Measurements from ENCODE around the gene MYO5B.

The MYO5B gene

GRCh38 chr18:49971462-49971861 is 223.5 kb downstream of the MYO5B start:
- H3K9me3 ChIP-seq: no peaks in the 10 kb centered on the region
- H3K4me2 ChIP-seq: no peak overlapping the region
- no peaks in the 10 kb centered on the region for H3K27me3 ChIP-seq
- H3K4me1 ChIP-seq: peaks cover 12% of the 10 kb centered on the region
- no peaks in the 10 kb centered on the region for H4K20me1 ChIP-seq
- H3K4me3 ChIP-seq: no peak overlapping the region
- H3K27ac ChIP-seq: no peak overlapping the region
- no peak for TF ChIP-seq Cebpa-rat (IDR thresholded peaks at IDR 0.05)
- no peaks in the 10 kb centered on the region for H3K36me3 ChIP-seq
- no peak overlapping the region for H3K9ac ChIP-seq

DNA sequence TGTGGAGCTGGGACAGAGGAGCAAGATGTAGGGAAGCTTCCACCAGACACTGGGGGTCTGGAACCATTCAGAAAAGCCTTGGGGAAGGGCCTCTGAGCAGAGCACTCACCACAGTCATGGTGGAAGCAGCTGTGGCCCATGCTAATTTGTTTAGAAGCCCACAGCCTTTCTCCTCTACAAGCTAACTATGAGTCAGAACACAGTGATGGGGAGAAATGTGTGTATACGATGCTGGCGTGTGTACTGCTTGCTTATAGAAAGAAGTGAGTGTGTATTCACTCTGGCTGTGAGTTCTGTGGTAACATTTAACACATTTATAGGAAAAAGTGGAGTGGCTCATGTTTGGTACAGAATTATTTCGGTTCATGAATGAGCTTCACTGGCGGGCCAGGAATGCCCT is 224.6 kb downstream of the MYO5B start:
- H3K4me3 ChIP-seq: no peak overlapping the region
- H3K27me3 ChIP-seq: no peaks in the 10 kb centered on the region
- no peaks in the 10 kb centered on the region for H4K20me1 ChIP-seq
- H3K4me2 ChIP-seq: no peak overlapping the region
- H3K9me3 ChIP-seq: no peaks in the 10 kb centered on the region
- H3K4me1 ChIP-seq: peaks cover 19% of the 10 kb centered on the region
- no peak overlapping the region for H3K9ac ChIP-seq
- TF ChIP-seq Cebpa-rat (IDR thresholded peaks at IDR 0.05): no peak
- H3K27ac ChIP-seq: no peak overlapping the region
- H3K36me3 ChIP-seq: no peaks in the 10 kb centered on the region

DNA sequence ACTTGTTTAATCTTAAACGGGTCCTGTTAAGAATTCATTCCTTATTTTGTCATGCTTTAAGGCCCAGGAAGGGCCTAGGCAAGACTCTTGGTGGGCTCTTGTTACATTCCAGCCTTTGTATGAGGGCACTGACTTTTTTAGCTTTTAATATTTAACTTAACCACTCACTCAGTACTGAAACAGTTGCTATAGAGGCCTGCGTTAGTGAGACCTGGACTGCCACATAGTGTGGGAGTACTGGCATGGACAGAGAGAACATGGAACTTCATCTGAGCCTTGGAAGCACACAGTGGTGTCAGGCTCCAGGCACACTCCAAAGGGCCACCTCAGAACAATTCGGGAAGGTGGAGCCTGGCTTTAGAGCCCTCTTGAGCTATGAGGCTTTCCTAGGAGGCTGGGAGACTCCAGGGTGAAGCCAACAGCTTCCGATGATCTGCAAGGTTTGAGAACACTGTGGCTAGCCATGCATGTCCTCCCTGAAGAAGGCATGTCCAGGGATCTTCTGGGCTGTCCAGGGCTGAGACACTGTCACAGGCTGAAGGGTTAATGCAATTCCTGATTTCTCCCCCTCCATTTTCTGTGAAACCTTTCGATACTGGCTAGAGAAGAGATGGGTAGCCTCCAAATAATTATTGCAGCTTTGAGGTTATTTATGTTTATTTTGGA is 226.2 kb downstream of the MYO5B start:
- H3K4me3 ChIP-seq: no peak overlapping the region
- no peak overlapping the region for H3K27ac ChIP-seq
- H3K4me1 ChIP-seq: peaks cover 19% of the 10 kb centered on the region
- H3K9ac ChIP-seq: no peak overlapping the region
- H3K9me3 ChIP-seq: no peaks in the 10 kb centered on the region
- no peak overlapping the region for H3K4me2 ChIP-seq
- H3K36me3 ChIP-seq: no peaks in the 10 kb centered on the region
- H4K20me1 ChIP-seq: no peaks in the 10 kb centered on the region
- TF ChIP-seq Cebpa-rat (IDR thresholded peaks at IDR 0.05): no peak
- no peaks in the 10 kb centered on the region for H3K27me3 ChIP-seq

DNA sequence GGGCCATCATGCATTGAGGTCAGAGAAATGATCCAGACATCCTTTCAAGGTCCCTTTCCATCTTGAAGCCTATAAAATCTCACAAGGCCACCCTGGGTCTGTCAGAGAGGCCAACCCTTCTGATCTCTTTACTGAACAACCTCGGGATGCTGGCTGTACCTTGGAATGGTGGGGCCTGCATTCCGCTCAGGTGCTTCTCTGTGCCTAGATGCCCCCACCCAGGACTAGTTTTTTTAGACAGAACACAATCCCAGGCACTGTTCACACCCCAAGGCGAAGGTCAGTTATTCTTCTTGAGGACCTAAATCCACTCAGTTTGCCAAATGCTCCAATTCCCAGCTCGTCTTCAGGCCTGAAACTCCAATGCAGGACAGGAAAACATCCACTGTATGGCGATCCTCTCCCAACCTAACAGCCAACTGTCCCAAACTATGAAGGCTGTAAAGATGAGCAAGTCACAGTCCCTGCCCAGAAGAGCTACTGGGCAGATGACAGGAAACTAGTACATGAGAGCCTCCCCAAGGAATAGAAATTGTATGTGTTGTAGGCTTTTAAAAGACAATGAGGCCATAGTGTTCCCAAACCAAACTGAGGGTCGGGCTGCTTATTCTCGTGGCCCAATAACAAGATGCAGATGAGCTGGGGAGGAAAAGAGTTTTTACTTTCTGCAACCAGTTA is 227.2 kb downstream of the MYO5B start:
- Histone ChIP-seq H3K4me2 (peak overlapping the region; percentile 48), H3K9ac (no peak overlapping the region), H3K27me3 (no peaks in the 10 kb centered on the region), H3K4me1 (peaks cover 19% of the 10 kb centered on the region), H3K9me3 (no peaks in the 10 kb centered on the region), H3K27ac (no peak overlapping the region), H3K4me3 (no peak overlapping the region), H3K36me3 (no peaks in the 10 kb centered on the region), H4K20me1 (no peaks in the 10 kb centered on the region)
- no peak for TF ChIP-seq Cebpa-rat (IDR thresholded peaks at IDR 0.05)

DNA sequence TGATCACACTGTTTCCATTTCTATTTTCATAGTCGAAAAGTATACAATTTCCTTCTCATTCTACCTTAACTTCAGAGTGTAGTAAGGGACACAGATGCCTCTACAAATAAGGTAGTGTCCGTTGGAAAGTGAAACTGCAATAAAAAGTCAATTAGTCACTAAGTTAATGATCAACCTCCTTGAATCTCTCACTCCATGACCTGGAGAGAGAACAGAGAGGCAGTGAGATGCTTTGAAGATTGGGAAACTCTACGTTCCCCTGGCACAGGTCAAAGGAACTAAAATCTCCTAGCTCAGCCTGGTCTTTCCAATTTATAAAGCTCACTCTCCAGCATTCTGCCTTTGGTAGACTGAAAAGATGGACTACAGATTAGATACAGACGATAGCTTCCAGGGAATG is 227.8 kb downstream of the MYO5B start:
- Histone ChIP-seq H3K27me3 (no peaks in the 10 kb centered on the region), H3K4me3 (no peak overlapping the region), H3K4me2 (no peak overlapping the region), H3K9ac (no peak overlapping the region), H3K27ac (no peak overlapping the region), H4K20me1 (no peaks in the 10 kb centered on the region), H3K9me3 (no peaks in the 10 kb centered on the region), H3K36me3 (no peaks in the 10 kb centered on the region), H3K4me1 (peaks cover 19% of the 10 kb centered on the region)
- no peak for TF ChIP-seq Cebpa-rat (IDR thresholded peaks at IDR 0.05)

DNA sequence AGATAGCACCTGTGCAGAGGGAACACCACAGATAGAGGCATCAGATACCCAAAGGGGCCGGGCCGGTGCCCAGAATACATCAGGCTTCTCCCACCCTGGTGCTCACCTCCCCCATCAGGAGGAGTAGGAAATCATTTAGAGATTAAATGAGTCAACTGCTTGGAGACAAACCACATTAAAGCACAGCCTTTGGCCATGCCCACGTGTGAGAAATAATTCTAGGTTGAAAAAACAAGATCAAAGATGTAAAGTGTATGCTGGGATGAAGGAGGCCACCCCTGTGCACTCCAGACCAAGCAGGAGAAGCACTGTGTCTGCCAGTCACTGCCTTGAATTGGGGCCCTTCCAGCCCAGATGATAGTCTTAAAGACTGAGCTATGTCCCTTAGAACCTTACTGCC is 228.9 kb downstream of the MYO5B start:
- Histone ChIP-seq H3K9me3 (no peaks in the 10 kb centered on the region), H4K20me1 (no peaks in the 10 kb centered on the region), H3K27ac (no peak overlapping the region), H3K4me1 (peaks cover 19% of the 10 kb centered on the region), H3K9ac (no peak overlapping the region), H3K4me3 (no peak overlapping the region), H3K4me2 (peak overlapping the region; percentile 41), H3K27me3 (no peaks in the 10 kb centered on the region), H3K36me3 (no peaks in the 10 kb centered on the region)
- no peak for TF ChIP-seq Cebpa-rat (IDR thresholded peaks at IDR 0.05)

DNA sequence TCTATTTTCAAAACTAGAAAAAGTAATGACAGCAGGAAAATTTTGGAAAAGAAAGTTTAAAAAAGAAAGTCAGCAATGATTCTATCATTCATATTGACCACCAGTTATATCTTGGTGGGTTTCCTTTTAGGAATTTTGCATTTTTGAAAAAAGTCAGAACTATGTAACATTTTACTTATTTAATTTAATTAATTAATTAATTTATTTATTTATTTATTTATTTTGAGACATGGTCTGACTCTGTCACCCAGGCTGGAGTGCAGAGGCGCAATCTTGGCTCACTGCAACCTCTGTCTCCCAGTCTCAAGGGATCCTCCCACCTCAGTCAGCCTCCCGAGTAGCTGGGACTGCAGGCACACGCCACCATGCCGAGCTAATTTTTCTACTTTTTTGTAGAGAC is 231.7 kb downstream of the MYO5B start:
- Histone ChIP-seq H3K36me3 (no peaks in the 10 kb centered on the region), H3K27ac (no peak overlapping the region)

GRCh38 chr18:49961271-49961670 is 233.7 kb downstream of the MYO5B start:
- Histone ChIP-seq H3K4me3 (no peak overlapping the region), H3K9me3 (no peaks in the 10 kb centered on the region), H3K4me1 (peaks cover 26% of the 10 kb centered on the region), H3K27me3 (no peaks in the 10 kb centered on the region), H4K20me1 (no peaks in the 10 kb centered on the region), H3K9ac (no peak overlapping the region), H3K36me3 (no peaks in the 10 kb centered on the region), H3K4me2 (no peak overlapping the region), H3K27ac (no peak overlapping the region)
- TF ChIP-seq Cebpa-rat (IDR thresholded peaks at IDR 0.05): no peak

More for the DNA sequence above, 231.7 kb downstream of the MYO5B start:
- Histone ChIP-seq H3K4me3 (no peak overlapping the region), H3K9me3 (no peaks in the 10 kb centered on the region), H3K4me2 (no peak overlapping the region), H3K4me1 (peaks cover 34% of the 10 kb centered on the region), H3K9ac (no peak overlapping the region), H4K20me1 (no peaks in the 10 kb centered on the region), H3K27me3 (no peaks in the 10 kb centered on the region)
- TF ChIP-seq Cebpa-rat (IDR thresholded peaks at IDR 0.05): no peak

DNA sequence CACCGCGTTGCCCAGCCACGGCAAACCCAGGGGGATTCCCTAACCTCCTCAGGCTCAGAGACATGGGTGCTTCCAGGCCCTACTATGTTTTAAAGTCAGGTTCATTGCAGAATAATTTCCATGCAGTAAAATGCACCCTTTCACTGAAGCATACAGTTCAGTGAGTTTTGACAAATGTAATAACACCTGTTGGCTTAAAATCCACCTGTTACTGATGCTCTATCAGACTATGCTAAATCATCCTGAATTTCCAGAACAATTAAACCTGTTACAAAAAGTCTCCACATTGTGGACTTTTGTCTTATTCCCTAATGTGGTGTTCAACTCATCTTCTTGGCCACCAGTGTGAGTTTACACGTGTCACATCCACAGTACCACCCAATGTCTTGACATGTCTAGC is 234.6 kb downstream of the MYO5B start:
- TF ChIP-seq Cebpa-rat (IDR thresholded peaks at IDR 0.05): no peak
- H3K4me2 ChIP-seq: no peak overlapping the region
- H3K9me3 ChIP-seq: no peaks in the 10 kb centered on the region
- peaks cover 17% of the 10 kb centered on the region for H3K4me1 ChIP-seq
- H3K27ac ChIP-seq: no peak overlapping the region
- H3K4me3 ChIP-seq: no peak overlapping the region
- no peaks in the 10 kb centered on the region for H4K20me1 ChIP-seq
- no peaks in the 10 kb centered on the region for H3K36me3 ChIP-seq
- no peak overlapping the region for H3K9ac ChIP-seq
- no peaks in the 10 kb centered on the region for H3K27me3 ChIP-seq

GRCh38 chr18:49959176-49959575 is 235.8 kb downstream of the MYO5B start:
- no peak overlapping the region for H3K27ac ChIP-seq
- H3K4me3 ChIP-seq: no peak overlapping the region
- no peak for TF ChIP-seq Cebpa-rat (IDR thresholded peaks at IDR 0.05)
- H3K9me3 ChIP-seq: no peaks in the 10 kb centered on the region
- H3K36me3 ChIP-seq: no peaks in the 10 kb centered on the region
- peaks cover 25% of the 10 kb centered on the region for H3K4me1 ChIP-seq
- no peak overlapping the region; the same call in 1 of the 2 replicates for H3K4me2 ChIP-seq
- no peaks in the 10 kb centered on the region for H3K27me3 ChIP-seq
- H3K9ac ChIP-seq: no peak overlapping the region
- no peaks in the 10 kb centered on the region for H4K20me1 ChIP-seq

Data from BLaER1 (cell line).